ENCODE results near the gene MASP2. TPM values are rescaled to one million over a fixed set of nuclear protein-coding genes. Genes with fewer than 3 reads are reported as not detected.

MASP2 gene
- total and polyA plus RNA-seq, 9 of the 15 experiments (the other 6 are each of a cell fraction or from before 2014, with no cell fraction given), result 0.01 to 0.23 (median 0.06) TPM; not detected in 3

DNA sequence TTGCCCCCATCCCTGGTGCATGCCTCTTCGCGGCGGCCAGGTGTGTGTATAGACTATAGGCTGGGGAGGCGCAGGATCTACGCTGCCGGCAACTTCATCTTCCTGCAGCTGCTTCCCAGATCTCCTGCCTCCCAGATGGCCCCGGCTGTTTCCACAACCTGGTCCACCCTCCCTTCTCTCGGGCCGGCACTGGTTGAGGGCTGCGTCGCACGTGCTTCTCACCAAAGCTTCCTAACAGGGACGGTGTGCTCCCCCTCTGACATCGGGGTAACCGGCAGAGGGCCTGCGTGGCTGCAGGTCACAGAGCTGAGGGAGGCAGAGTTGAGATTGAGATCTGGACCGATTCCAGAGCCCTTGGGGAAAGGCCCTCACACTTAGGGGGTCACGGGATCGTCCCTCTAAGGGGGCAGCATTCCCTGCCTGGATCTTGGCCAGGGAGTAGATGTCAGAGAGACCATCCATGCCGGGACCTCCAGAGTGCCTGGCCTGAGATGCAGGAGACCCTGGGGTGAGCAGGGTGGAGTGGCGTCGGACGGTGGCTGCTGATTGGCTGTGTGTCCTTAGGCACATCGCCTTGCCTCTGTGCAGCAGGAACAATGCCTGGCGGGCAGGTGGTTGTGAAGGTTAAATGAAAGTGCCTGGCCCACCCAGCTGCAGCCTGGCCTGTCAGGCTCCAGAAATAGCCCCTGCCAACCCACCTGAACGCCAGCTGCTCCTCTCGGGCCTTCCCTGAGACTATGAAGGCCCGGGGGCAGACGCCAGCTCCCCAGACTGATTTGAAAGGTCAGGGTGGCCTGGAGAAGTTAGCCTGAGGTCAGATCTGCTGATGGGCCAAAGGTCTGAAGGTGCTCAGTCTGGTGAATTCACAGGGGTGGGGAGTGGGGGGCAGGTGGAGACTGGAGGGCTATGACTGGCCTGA is 6.1 kb upstream of the MASP2 start:
- POLR2A ChIA-PET, result interaction anchor here (0.6 to 2.8 kb wide), 6 partner anchors 8 to 399 kb away, joined by 3 to 11 read pairs (median 4); partner anchors contain the start of gene SRM
- Histone ChIP-seq H3K9ac (ENCODE audit: insufficient read depth in 1 of 2, low read depth in 2 of 2, low read length in 2 of 2) (peak overlapping the region in 1 of 2 experiments; percentile 76; a peak in 2 of 4 replicates), H3K9me3 (replicated peaks; ENCODE audit: control insufficient read depth, insufficient read depth, low read depth, low read length) (no peaks in the 10 kb centered on the region), H4K20me1 (replicated peaks; ENCODE audit: control insufficient read depth, insufficient read depth, low read length) (peaks cover 14% of the 10 kb centered on the region), H3K9me1 (ENCODE audit: control insufficient read depth, insufficient read depth, low read length) (peaks cover 4% of the 10 kb centered on the region), H3K27ac (ENCODE audit: extremely low read depth, low read depth, low read length) (no peak overlapping the region), H3K4me2 (ENCODE audit: insufficient read depth, low read length) (no peak overlapping the region), H3K4me1 (replicated peaks in 1 of 2; ENCODE audit: control insufficient read depth in 2 of 2, insufficient read depth in 2 of 2, low read length in 2 of 2) (peaks cover 0 to 51% of the 10 kb centered on the region in 2 experiments; a peak in 3 of 5 replicates), H3K27me3 (ENCODE audit: control insufficient read depth in 2 of 2, insufficient read depth in 2 of 2, low read length in 2 of 2) (no peaks in the 10 kb centered on the region), H3K4me3 (no peak overlapping the region), H3K79me2 (ENCODE audit: control insufficient read depth, insufficient read depth, low read length) (peaks cover 6% of the 10 kb centered on the region), H3K36me3 (ENCODE audit: control insufficient read depth, insufficient read depth, low read length) (peaks cover 34% of the 10 kb centered on the region; the same call in 2 of the 3 replicates), H2AFZ (ENCODE audit: low read depth, low read length) (no peak overlapping the region)
- in situ Hi-C loops (cut with MboI) (no loop called here), intact Hi-C loops (cut with micrococcal nuclease) (no loop called here)
- ATAC-seq, result peak; percentile 66
- BruUV-seq (replicated peaks), result no TSS peak
- CTCF ChIA-PET (ENCODE audit: low intra/inter-chr PET ratio), result no interaction called here
- DNase-seq (ENCODE audit: extremely low read depth in 1 of 4, low spot score in 3 of 4), result peak; percentile 64 to 66 (median 65)
- peak; percentile 35 for FAIRE-seq
- WGBS (ENCODE audit: insufficient coverage, low coverage, missing lambda C conversion rate), result 14% methylated on average over 29 of the region's 29 CpGs
- no peak for TF ChIP-seq SRSF3 (IDR thresholded peaks at IDR 0.05; ENCODE audit: insufficient read depth, low read length)
- no peak for TF ChIP-seq ZNF561 (CRISPR knock-in tag; conservative IDR thresholded peaks at IDR 0.05)
- TF ChIP-seq, protein P1, sequence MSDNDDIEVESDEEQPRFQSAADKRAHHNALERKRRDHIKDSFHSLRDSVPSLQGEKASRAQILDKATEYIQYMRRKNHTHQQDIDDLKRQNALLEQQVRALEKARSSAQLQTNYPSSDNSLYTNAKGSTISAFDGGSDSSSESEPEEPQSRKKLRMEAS (CRISPR knock-in tag; IDR thresholded peaks at IDR 0.05), result peak; percentile 69
- no peak for TF ChIP-seq NFXL1 (CRISPR knock-in tag; IDR thresholded peaks at IDR 0.05)
- peak in 1 of 2 experiments; percentile 15; a peak in 1 of 4 replicates for TF ChIP-seq RAD21 (CRISPR knock-in tag; conservative IDR thresholded peaks at IDR 0.05 in 1 of 2, IDR thresholded peaks at IDR 0.05 in 1 of 2)
- TF ChIP-seq NFIC (IDR thresholded peaks at IDR 0.05), result peak; percentile 69; the same call in 1 of the 2 replicates
- TF ChIP-seq NFYB (IDR thresholded peaks at IDR 0.05; ENCODE audit: extremely low read depth, insufficient read length), result peak; percentile 31
- TF ChIP-seq HIVEP1 (CRISPR knock-in tag; IDR thresholded peaks at IDR 0.05), result no peak
- peak; percentile 56; the same call in 1 of the 2 replicates for TF ChIP-seq RBFOX2 (IDR thresholded peaks at IDR 0.05; ENCODE audit: low read depth, low read length)
- TF ChIP-seq ZNF766 (CRISPR knock-in tag; conservative IDR thresholded peaks at IDR 0.05), result no peak
- no peak for TF ChIP-seq ZEB2 (IDR thresholded peaks at IDR 0.05)
- peak; percentile 33; the same call in 1 of the 2 replicates for TF ChIP-seq RNF2 (IDR thresholded peaks at IDR 0.05)
- 0 out of 2 replicates have a peak, but pooled peaks have one; percentile 76 for TF ChIP-seq TGIF2 (CRISPR knock-in tag; IDR thresholded peaks at IDR 0.05)
- peak; percentile 48 for TF ChIP-seq L3MBTL2 (IDR thresholded peaks at IDR 0.05)
- no peak; the same call in 1 of the 2 replicates for TF ChIP-seq CTBP1 (IDR thresholded peaks at IDR 0.05; ENCODE audit: borderline replicate concordance)
- TF ChIP-seq, protein P2, sequence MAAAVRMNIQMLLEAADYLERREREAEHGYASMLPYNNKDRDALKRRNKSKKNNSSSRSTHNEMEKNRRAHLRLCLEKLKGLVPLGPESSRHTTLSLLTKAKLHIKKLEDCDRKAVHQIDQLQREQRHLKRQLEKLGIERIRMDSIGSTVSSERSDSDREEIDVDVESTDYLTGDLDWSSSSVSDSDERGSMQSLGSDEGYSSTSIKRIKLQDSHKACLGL (CRISPR knock-in tag; IDR thresholded peaks at IDR 0.05; ENCODE audit: borderline replicate concordance, poor library complexity, severe bottlenecking), result no peak
- peak; percentile 89; the same call in 1 of the 2 replicates for TF ChIP-seq POLR2AphosphoS2 (IDR thresholded peaks at IDR 0.05; ENCODE audit: low read length)
- TF ChIP-seq, protein P3, sequence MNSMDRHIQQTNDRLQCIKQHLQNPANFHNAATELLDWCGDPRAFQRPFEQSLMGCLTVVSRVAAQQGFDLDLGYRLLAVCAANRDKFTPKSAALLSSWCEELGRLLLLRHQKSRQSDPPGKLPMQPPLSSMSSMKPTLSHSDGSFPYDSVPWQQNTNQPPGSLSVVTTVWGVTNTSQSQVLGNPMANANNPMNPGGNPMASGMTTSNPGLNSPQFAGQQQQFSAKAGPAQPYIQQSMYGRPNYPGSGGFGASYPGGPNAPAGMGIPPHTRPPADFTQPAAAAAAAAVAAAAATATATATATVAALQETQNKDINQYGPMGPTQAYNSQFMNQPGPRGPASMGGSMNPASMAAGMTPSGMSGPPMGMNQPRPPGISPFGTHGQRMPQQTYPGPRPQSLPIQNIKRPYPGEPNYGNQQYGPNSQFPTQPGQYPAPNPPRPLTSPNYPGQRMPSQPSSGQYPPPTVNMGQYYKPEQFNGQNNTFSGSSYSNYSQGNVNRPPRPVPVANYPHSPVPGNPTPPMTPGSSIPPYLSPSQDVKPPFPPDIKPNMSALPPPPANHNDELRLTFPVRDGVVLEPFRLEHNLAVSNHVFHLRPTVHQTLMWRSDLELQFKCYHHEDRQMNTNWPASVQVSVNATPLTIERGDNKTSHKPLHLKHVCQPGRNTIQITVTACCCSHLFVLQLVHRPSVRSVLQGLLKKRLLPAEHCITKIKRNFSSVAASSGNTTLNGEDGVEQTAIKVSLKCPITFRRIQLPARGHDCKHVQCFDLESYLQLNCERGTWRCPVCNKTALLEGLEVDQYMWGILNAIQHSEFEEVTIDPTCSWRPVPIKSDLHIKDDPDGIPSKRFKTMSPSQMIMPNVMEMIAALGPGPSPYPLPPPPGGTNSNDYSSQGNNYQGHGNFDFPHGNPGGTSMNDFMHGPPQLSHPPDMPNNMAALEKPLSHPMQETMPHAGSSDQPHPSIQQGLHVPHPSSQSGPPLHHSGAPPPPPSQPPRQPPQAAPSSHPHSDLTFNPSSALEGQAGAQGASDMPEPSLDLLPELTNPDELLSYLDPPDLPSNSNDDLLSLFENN (IDR thresholded peaks at IDR 0.05; ENCODE audit: low read depth in 2 of 2, low read length in 2 of 2), result no peak
